Tibial artery (tissue), 4 donors: Measurements from ENCODE around the gene KAZN.

Source experiments
- DNase-seq, 2 donors: peaks; one replicate each; pipeline ENCODE4 v3.0.0-alpha.2; 2019
- H3K27ac ChIP-seq, 2 donors: fragments of 200-600 bp; sonication (generic) in 1 of 2; 1 replicate in 1 of 2; 2 replicates in 1 of 2; pipeline ENCODE4 v1.5.1; 2018 to 2019; ENCODE audit warnings: mild to moderate bottlenecking in 1 of 2
- H3K27me3 ChIP-seq, 2 donors: fragments of 200-600 bp; sonication (generic) in 1 of 2; one replicate each; pipeline versions ENCODE4 v1.5.1 to v1.6.0; 2016 to 2019
- H3K36me3 ChIP-seq, 3 donors: fragments of 200-600 bp; sonication (generic) in 2 of 3; one replicate each; pipeline ENCODE4 v1.5.1; 2016 to 2019; ENCODE audit warnings: mild to moderate bottlenecking in 2 of 3
- H3K4me1 ChIP-seq, 4 donors: fragments of 200-600 bp; sonication (generic) in 2 of 4; 1 replicate in 3 of 4; 2 replicates in 1 of 4; pipeline ENCODE4 v1.5.1; 2016 to 2019
- H3K4me3 ChIP-seq, 2 donors: fragments of 200-600 bp; sonication (generic) in 1 of 2; 1 replicate in 1 of 2; 2 replicates in 1 of 2; pipeline ENCODE4 v1.5.1; 2018 to 2019; ENCODE audit warnings: mild to moderate bottlenecking in 2 of 2
- H3K9me3 ChIP-seq, 3 donors: fragments of 200-600 bp; sonication (generic) in 1 of 3; one replicate each; pipeline ENCODE4 v1.5.1; 2016 to 2019
- CTCF ChIP-seq, 2 experiments: fragments of 200-600 bp in 1 of 2; fragments of 450-650 bp in 1 of 2; IDR thresholded peaks; one replicate each; pipeline ENCODE4 v1.5.1; 2017 to 2019; ENCODE audit warnings: antibody characterized with exemption in 2 of 2, mild to moderate bottlenecking in 1 of 2, moderate library complexity in 1 of 2
- intact Hi-C: fragments of 100-400 bp; cut with DNase I; formaldehyde crosslinking; loops from one replicate; pipeline ENCODE4 v1.15.0; 2023; ENCODE audit warnings: low total_unique reads

The KAZN gene

GRCh38 chr1:15026117-15026489 lies 427.6 kb downstream of the KAZN start:
- no peak for DNase-seq
- H3K9me3 ChIP-seq: no peaks in the 10 kb centered on the region
- H3K4me3 ChIP-seq: no peak overlapping the region
- no peaks in the 10 kb centered on the region for H3K36me3 ChIP-seq
- H3K27ac ChIP-seq: no peak overlapping the region
- no peak for TF ChIP-seq CTCF (IDR thresholded peaks at IDR 0.05)
- intact Hi-C loops: loop anchor here (5.0 kb wide), 2 partner anchors 109 to 249 kb away; no protein-coding TSS in a partner anchor
- H3K27me3 ChIP-seq: no peaks in the 10 kb centered on the region
- peaks cover 0 to 26% (median 7%) of the 10 kb centered on the region in 4 donors for H3K4me1 ChIP-seq

- intact Hi-C loops: loop anchor here (5.0 kb wide), 2 partner anchors 110 to 250 kb away; no protein-coding TSS in a partner anchor
- peak; percentile 89 to 90 for TF ChIP-seq CTCF (IDR thresholded peaks at IDR 0.05)
- H3K27me3 ChIP-seq: no peaks in the 10 kb centered on the region
- H3K4me1 ChIP-seq: peaks cover 0 to 22% (median 7%) of the 10 kb centered on the region in 4 donors
- H3K27ac ChIP-seq: peak overlapping the region; percentile 22 to 31
- no peaks in the 10 kb centered on the region for H3K9me3 ChIP-seq
- H3K4me3 ChIP-seq: no peak overlapping the region
- no peaks in the 10 kb centered on the region for H3K36me3 ChIP-seq
- peak; percentile 60 to 86 for DNase-seq
Observed at GRCh38 chr1:15027515-15027986, 429.1 kb downstream of the KAZN start.

- no peak for TF ChIP-seq CTCF (IDR thresholded peaks at IDR 0.05)
- peak overlapping the region; percentile 22 to 31 for H3K27ac ChIP-seq
Observed at GRCh38 chr1:15028102-15028501, 429.6 kb downstream of the KAZN start.

GRCh38 chr1:15028616-15029015 lies 430.1 kb downstream of the KAZN start:
- intact Hi-C loops: loop anchor here (5.0 kb wide), 2 partner anchors 111 to 251 kb away; no protein-coding TSS in a partner anchor
- H3K36me3 ChIP-seq: no peaks in the 10 kb centered on the region
- no peak overlapping the region for H3K4me3 ChIP-seq
- H3K4me1 ChIP-seq: peaks cover 0 to 19% (median 7%) of the 10 kb centered on the region in 4 donors
- peak overlapping the region in 1 of 2 donors; percentile 8 for H3K27ac ChIP-seq
- H3K9me3 ChIP-seq: no peaks in the 10 kb centered on the region
- no peak for DNase-seq
- TF ChIP-seq CTCF (IDR thresholded peaks at IDR 0.05): no peak
- no peaks in the 10 kb centered on the region for H3K27me3 ChIP-seq

More at GRCh38 chr1:15028102-15028501, 429.6 kb downstream of the KAZN start:
- Histone ChIP-seq H3K9me3 (no peaks in the 10 kb centered on the region), H3K4me1 (peaks cover 0 to 22% (median 7%) of the 10 kb centered on the region in 4 donors), H3K36me3 (no peaks in the 10 kb centered on the region), H3K27me3 (no peaks in the 10 kb centered on the region), H3K4me3 (no peak overlapping the region)
- DNase-seq: peak; percentile 53 to 86
- intact Hi-C loops: loop anchor here (5.0 kb wide), 2 partner anchors 111 to 251 kb away; no protein-coding TSS in a partner anchor

GRCh38 chr1:15029036-15029435 lies 430.6 kb downstream of the KAZN start:
- no peaks in the 10 kb centered on the region for H3K27me3 ChIP-seq
- TF ChIP-seq CTCF (IDR thresholded peaks at IDR 0.05): no peak
- H3K9me3 ChIP-seq: no peaks in the 10 kb centered on the region
- H3K36me3 ChIP-seq: no peaks in the 10 kb centered on the region
- H3K4me3 ChIP-seq: no peak overlapping the region
- H3K27ac ChIP-seq: peak overlapping the region in 1 of 2 donors; percentile 8
- H3K4me1 ChIP-seq: peaks cover 0 to 19% (median 7%) of the 10 kb centered on the region in 4 donors
- intact Hi-C loops: loop anchor here (5.0 kb wide), 2 partner anchors 112 to 252 kb away; no protein-coding TSS in a partner anchor
- DNase-seq: no peak
